HCT116 (cell line): ENCODE measurements around the gene ISM1. TPM values are rescaled to one million over a fixed set of nuclear protein-coding genes. Genes with fewer than 3 reads are reported as not detected.

Experiments used
- ATAC-seq: fragments of 200-7000 bp; cut with Tn5 transposase; 2 replicates; pipeline ENCODE4 v1.9.1; 2020; ENCODE audit warnings: mild to moderate bottlenecking, moderate library complexity
- BruUV-seq: library from RNA; stranded (reverse); fragments of 400-500 nt; replicated peaks from 2 replicates; lab custom pipeline; 2021; lab: Mats Ljungman, UMichigan
- CTCF ChIA-PET: fragments of 300-600 bp; sonication (Branson Sonifier 250); formaldehyde crosslinking; loops from one replicate; lab custom pipeline; 2021; ENCODE audit warnings: antibody characterized with exemption; lab: Charles Lee
- POLR2A ChIA-PET: fragments of 300-600, 350-600 bp; sonication (Branson Sonifier 250); formaldehyde crosslinking; loops from one replicate; lab custom pipeline; 2021; ENCODE audit warnings: antibody characterized with exemption; lab: Charles Lee
- RAD21 ChIA-PET, 2 experiments: fragments of 300-600 bp; sonication (Branson Sonifier 250); formaldehyde crosslinking; loops; one replicate each; lab custom pipeline; 2023; ENCODE audit warnings: low total read pairs in 2 of 2; ENCODE audit not compliant: uncharacterized antibody in 2 of 2, unreplicated experiment in 2 of 2, low non-redundant PET in 1 of 2; lab: Charles Lee
- DNase-seq: peaks from one replicate; pipeline ENCODE4 v3.0.0-alpha.2; 2010; ENCODE audit warnings: low read depth, low spot score
- H2AFZ ChIP-seq: fragments of 200-600 bp; shearing (Covaris generic), sonication (generic); 2 replicates; pipeline ENCODE4 v1.6.1; 2017; ENCODE audit warnings: low read depth, mixed run types, mixed read lengths, antibody characterized with exemption, low read length; ENCODE audit not compliant: poor library complexity, severe bottlenecking
- H3K27ac ChIP-seq: 2 replicates; pipeline ENCODE4 v1.5.1; 2012; ENCODE audit warnings: low read depth, low read length
- H3K27me3 ChIP-seq: fragments of 200-600 bp; sonication (generic); 2 replicates; pipeline ENCODE4 v1.6.1; 2016; ENCODE audit warnings: mixed run types, low read length, mixed read lengths; ENCODE audit not compliant: insufficient read depth
- H3K36me3 ChIP-seq, 2 experiments: fragments of 200-500 bp in 1 of 2; fragments of 200-600 bp in 1 of 2; sonication (Bioruptor generic) in 1 of 2; sonication (generic) in 1 of 2; 2 replicates each; pipeline versions ENCODE4 v1.5.1 to v1.6.1; 2014 to 2016; ENCODE audit warnings: low read length in 2 of 2, inconsistent platforms in 1 of 2, mixed read lengths in 1 of 2, mixed run types in 1 of 2; ENCODE audit not compliant: insufficient read depth in 2 of 2, control insufficient read depth in 1 of 2
- H3K4me1 ChIP-seq, 2 experiments: fragments of 200-600 bp in 1 of 2; sonication (generic) in 1 of 2; 2 replicates each; pipeline versions ENCODE4 v1.5.1 to v1.6.1; 2012 to 2017; ENCODE audit warnings: low read length in 2 of 2, inconsistent platforms in 1 of 2, mild to moderate bottlenecking in 1 of 2, mixed read lengths in 1 of 2, mixed run types in 1 of 2, moderate library complexity in 1 of 2; ENCODE audit not compliant: insufficient read depth in 2 of 2, control insufficient read depth in 1 of 2
- H3K4me2 ChIP-seq: fragments of 200-600 bp; sonication (generic); 2 replicates; pipeline ENCODE4 v1.6.1; 2017; ENCODE audit warnings: mixed run types, low read length, mixed read lengths
- H3K4me3 ChIP-seq, 2 experiments: fragments of 200-600 bp in 1 of 2; sonication (generic) in 1 of 2; replicated peaks in 1 of 2; 2 replicates each; pipeline ENCODE4 v1.5.1; 2011 to 2016; ENCODE audit warnings: low read length in 2 of 2, control low read depth in 1 of 2, low read depth in 1 of 2, mild to moderate bottlenecking in 1 of 2, mixed read lengths in 1 of 2, mixed run types in 1 of 2
- H3K79me2 ChIP-seq: fragments of 200-600 bp; sonication (generic); 2 replicates; pipeline ENCODE4 v1.6.1; 2017; ENCODE audit warnings: mild to moderate bottlenecking, mixed run types, low read length, moderate library complexity, mixed read lengths; ENCODE audit not compliant: insufficient read depth
- H3K9ac ChIP-seq: fragments of 200-600 bp; sonication (generic); 2 replicates; pipeline ENCODE4 v1.6.1; 2016; ENCODE audit warnings: low read length, mixed read lengths
- H3K9me2 ChIP-seq: fragments of 200-600 bp; sonication (generic), shearing (Covaris generic); 2 replicates; pipeline ENCODE4 v1.6.1; 2017; ENCODE audit warnings: mixed run types, mild to moderate bottlenecking, moderate library complexity; ENCODE audit not compliant: insufficient read depth
- H3K9me3 ChIP-seq, 2 experiments: fragments of 200-500 bp in 1 of 2; fragments of 200-600 bp in 1 of 2; sonication (Bioruptor generic) in 1 of 2; sonication (generic) in 1 of 2; 2 replicates each; pipeline ENCODE4 v1.6.1; 2014 to 2017; ENCODE audit warnings: low read length in 2 of 2, mixed read lengths in 2 of 2, inconsistent platforms in 1 of 2, low read depth in 1 of 2, mild to moderate bottlenecking in 1 of 2, mixed run types in 1 of 2, moderate library complexity in 1 of 2; ENCODE audit not compliant: control insufficient read depth in 1 of 2, insufficient read depth in 1 of 2
- H4K20me1 ChIP-seq: fragments of 200-600 bp; sonication (generic), shearing (Covaris generic); 2 replicates; pipeline ENCODE4 v1.6.1; 2017; ENCODE audit warnings: mixed run types, mild to moderate bottlenecking, moderate library complexity; ENCODE audit not compliant: insufficient read depth
- ATF3 ChIP-seq: IDR thresholded peaks from 2 replicates; pipeline ENCODE4 v1.6.1; 2012
- CEBPB ChIP-seq: IDR thresholded peaks from 2 replicates; pipeline ENCODE4 v1.6.1; 2012; ENCODE audit warnings: low read depth
- CTCF ChIP-seq, 3 experiments: fragments of 200-600 bp in 1 of 3; sonication (generic) in 1 of 3; IDR thresholded peaks in 2 of 3; conservative IDR thresholded peaks in 1 of 3; 2 replicates each; pipeline ENCODE4 v1.5.1; 2012 to 2017; ENCODE audit warnings: low read depth in 2 of 3, low read length in 2 of 3, antibody characterized with exemption in 1 of 3, borderline replicate concordance in 1 of 3, control low read depth in 1 of 3, mild to moderate bottlenecking in 1 of 3, mixed read lengths in 1 of 3, mixed run types in 1 of 3, moderate library complexity in 1 of 3; ENCODE audit not compliant: insufficient read depth in 1 of 3
- ELF1 ChIP-seq: IDR thresholded peaks from 2 replicates; pipeline ENCODE4 v1.6.1; 2012; ENCODE audit warnings: low read depth, borderline replicate concordance
- EZH2 ChIP-seq: fragments of 200-600 bp; sonication (generic); IDR thresholded peaks from 2 replicates; pipeline ENCODE4 v1.6.1; 2017; ENCODE audit warnings: antibody characterized with exemption, mixed run types
- EZH2phosphoT487 ChIP-seq: fragments of 200-600 bp; IDR thresholded peaks from 2 replicates; pipeline ENCODE4 v1.6.1; 2018; ENCODE audit warnings: antibody characterized with exemption, borderline replicate concordance
- FOSL1 ChIP-seq: IDR thresholded peaks from 2 replicates; pipeline ENCODE4 v1.6.1; 2012; ENCODE audit warnings: low read depth
- POLR2A ChIP-seq: IDR thresholded peaks from 2 replicates; pipeline ENCODE4 v1.7.0; 2011; ENCODE audit warnings: borderline replicate concordance; ENCODE audit not compliant: insufficient read depth, insufficient read length; ENCODE audit errors: extremely low read depth
- POLR2AphosphoS5 ChIP-seq: IDR thresholded peaks from 2 replicates; pipeline ENCODE4 v1.6.1; 2011; ENCODE audit warnings: mild to moderate bottlenecking, low read depth, low read length, moderate library complexity
- SIN3A ChIP-seq: IDR thresholded peaks from 2 replicates; pipeline ENCODE4 v1.6.1; 2012; ENCODE audit warnings: low read depth
- TCF7L2 ChIP-seq: IDR thresholded peaks from 2 replicates; pipeline ENCODE4 v1.7.0; 2011; ENCODE audit warnings: borderline replicate concordance, inconsistent platforms; ENCODE audit not compliant: insufficient read depth, insufficient read length; ENCODE audit errors: extremely low read depth
- ZFX ChIP-seq: fragments of 450-650 bp; IDR thresholded peaks from 2 replicates; pipeline ENCODE4 v1.6.1; 2017
- ZNF274 ChIP-seq: fragments of 200-500 bp; sonication (Bioruptor generic); IDR thresholded peaks from 2 replicates; pipeline ENCODE4 v1.6.1; 2014; ENCODE audit warnings: mild to moderate bottlenecking, low read depth, low read length, inconsistent platforms
- intact Hi-C: fragments of 100-400 bp; cut with micrococcal nuclease; formaldehyde crosslinking; loops from 2 replicates; pipeline ENCODE4 v1.10.0; 2022
- total RNA-seq: library from RNA; stranded (reverse); gene quantifications from one replicate; pipeline ENCODE4 v1.2.1, GENCODE V29; 2021; ENCODE audit not compliant: unreplicated experiment

Gene ISM1
- total RNA-seq, 1 experiment from 2014 or later, result 0.37 TPM

- TF ChIP-seq POLR2A (no peak), CEBPB (no peak), EZH2 (no peak)
- TF ChIP-seq, all 23 proteins: peak for 0
These were observed 39.8 kb upstream of the ISM1 start (continued) for GRCh38 chr20:13180986-13181889.

- H3K4me2 ChIP-seq, result no peak overlapping the region
- no peaks in the 10 kb centered on the region for H3K36me3 ChIP-seq
- BruUV-seq, result no TSS peak
- no peaks in the 10 kb centered on the region for H3K4me1 ChIP-seq
- no peak overlapping the region for H3K9ac ChIP-seq
- CTCF ChIA-PET, result no interaction called here
- TF ChIP-seq POLR2A (no peak), CTCF (IDR thresholded peaks at IDR 0.05 in 2 of 3, conservative IDR thresholded peaks at IDR 0.05 in 1 of 3; ENCODE audit: borderline replicate concordance in 1 of 3, insufficient read depth in 1 of 3, low read depth in 2 of 3, low read length in 2 of 3) (no peak), TCF7L2 (no peak), EZH2phosphoT487 (no peak), CEBPB (no peak), POLR2AphosphoS5 (no peak), SIN3A (no peak), ZFX (no peak), FOSL1 (no peak), EZH2 (no peak), ATF3 (no peak), ZNF274 (no peak), ELF1 (no peak)
- H4K20me1 ChIP-seq, result no peaks in the 10 kb centered on the region
- H3K27ac ChIP-seq, result no peak overlapping the region
- ATAC-seq (no peak), DNase-seq (no peak)
- intact Hi-C loops, result no loop called here
- H3K9me3 ChIP-seq, result no peaks in the 10 kb centered on the region
- RAD21 ChIA-PET, result no interaction called here
- H2AFZ ChIP-seq, result no peak overlapping the region
- H3K79me2 ChIP-seq, result no peaks in the 10 kb centered on the region
- H3K4me3 ChIP-seq, result no peak overlapping the region
- POLR2A ChIA-PET, result no interaction called here
- H3K9me2 ChIP-seq, result no peaks in the 10 kb centered on the region
- H3K27me3 ChIP-seq, result no peaks in the 10 kb centered on the region; the same call in 1 of the 2 replicates
These were observed 38.1 kb upstream of the ISM1 start for GRCh38 chr20:13183005-13183404.
